Tibial nerve (tissue), 4 donors: ENCODE measurements around the gene LRRC75A.

Experiments
- CTCF ChIP-seq, 5 experiments: fragments of 200-600 bp in 3 of 5; fragments of 450-650 bp in 2 of 5; sonication (generic) in 3 of 5; IDR thresholded peaks; one replicate each; pipeline ENCODE4 v1.5.1; 2016 to 2019; ENCODE audit warnings: antibody characterized with exemption in 5 of 5, mild to moderate bottlenecking in 3 of 5, moderate library complexity in 2 of 5
- EP300 ChIP-seq, 2 donors: sonication (generic); formaldehyde crosslinking; IDR thresholded peaks; one replicate each; pipeline ENCODE4 v1.6.1; 2017; ENCODE audit warnings: antibody characterized with exemption in 2 of 2, mild to moderate bottlenecking in 1 of 2
- POLR2A ChIP-seq, 2 donors: fragments of 450-650 bp; IDR thresholded peaks; one replicate each; pipeline ENCODE4 v1.6.1; 2017; ENCODE audit warnings: antibody characterized with exemption in 2 of 2, mild to moderate bottlenecking in 2 of 2, moderate library complexity in 2 of 2

- TF ChIP-seq CTCF (IDR thresholded peaks at IDR 0.05) (no peak), POLR2A (IDR thresholded peaks at IDR 0.05) (no peak), EP300 (IDR thresholded peaks at IDR 0.05) (no peak)
Observed at GRCh38 chr17:16534236-16534635, 42.2 kb upstream of the LRRC75A start.
